Neural progenitor cell (in vitro differentiated cells): ENCODE results near the gene PDHB. TPM values are rescaled to one million over a fixed set of nuclear protein-coding genes. Genes with fewer than 3 reads are reported as not detected.

ENCODE experiments used
- DNase-seq: peaks from one replicate; pipeline ENCODE4 v3.0.0-alpha.2; 2016; ENCODE audit warnings: low spot score
- H2AFZ ChIP-seq: fragments of 200-600 bp; sonication (generic); replicated peaks from 2 replicates; pipeline ENCODE4 v1.6.1; 2016; ENCODE audit warnings: antibody characterized with exemption
- H3F3A ChIP-seq: fragments of 200-600 bp; sonication (generic); 2 replicates; pipeline ENCODE4 v1.6.1; 2016; ENCODE audit warnings: antibody characterized with exemption, low read depth
- H3K27ac ChIP-seq: fragments of 200-600 bp; sonication (generic); 2 replicates; pipeline ENCODE4 v1.5.1; 2016; ENCODE audit warnings: mild to moderate bottlenecking
- H3K27me3 ChIP-seq: fragments of 200-600 bp; sonication (generic); 2 replicates; pipeline ENCODE4 v1.6.1; 2016; ENCODE audit warnings: mild to moderate bottlenecking, moderate library complexity
- H3K36me3 ChIP-seq: fragments of 200-600 bp; sonication (generic); 2 replicates; pipeline ENCODE4 v1.5.1; 2016
- H3K4me1 ChIP-seq: fragments of 200-600 bp; sonication (generic); 2 replicates; pipeline ENCODE4 v1.6.1; 2016; ENCODE audit warnings: mixed run types
- H3K4me2 ChIP-seq: fragments of 200-600 bp; sonication (generic); 2 replicates; pipeline ENCODE4 v1.6.1; 2016
- H3K4me3 ChIP-seq: fragments of 200-600 bp; sonication (generic); 2 replicates; pipeline ENCODE4 v1.5.1; 2016
- H3K79me2 ChIP-seq: fragments of 200-600 bp; sonication (generic); 2 replicates; pipeline ENCODE4 v1.6.1; 2016; ENCODE audit warnings: low read depth
- H3K9ac ChIP-seq: fragments of 200-600 bp; sonication (generic); 2 replicates; pipeline ENCODE4 v1.6.1; 2016
- H3K9me3 ChIP-seq: fragments of 200-600 bp; sonication (generic); 2 replicates; pipeline ENCODE4 v1.5.1; 2016; ENCODE audit warnings: low read depth
- H4K20me1 ChIP-seq: fragments of 200-600 bp; sonication (generic); 2 replicates; pipeline ENCODE4 v1.6.1; 2016; ENCODE audit warnings: low read depth
- H3K27ac Mint-ChIP-seq: 3 replicates; pipeline ENCODE4 v1.8.0; 2021; ENCODE audit warnings: mixed read lengths
- H3K27me3 Mint-ChIP-seq: 2 replicates; pipeline ENCODE4 v1.8.0; 2022; ENCODE audit warnings: low read depth, mild to moderate bottlenecking, inconsistent platforms, moderate library complexity, mixed read lengths; ENCODE audit not compliant: insufficient read depth
- H3K36me3 Mint-ChIP-seq: 3 replicates; pipeline ENCODE4 v1.8.0; 2021; ENCODE audit warnings: mixed read lengths
- H3K4me1 Mint-ChIP-seq: 3 replicates; pipeline ENCODE4 v1.8.0; 2021; ENCODE audit warnings: mixed read lengths
- H3K4me3 Mint-ChIP-seq: 3 replicates; pipeline ENCODE4 v1.8.0; 2021; ENCODE audit warnings: mild to moderate bottlenecking, moderate library complexity, mixed read lengths
- H3K9me3 Mint-ChIP-seq: 3 replicates; pipeline ENCODE4 v1.8.0; 2020; ENCODE audit warnings: mixed read lengths
- EZH2 ChIP-seq: fragments of 200-600 bp; sonication (generic); IDR thresholded peaks from 2 replicates; pipeline ENCODE4 v1.6.1; 2017; ENCODE audit warnings: antibody characterized with exemption, mild to moderate bottlenecking, moderate library complexity
- EZH2phosphoT487 ChIP-seq: fragments of 200-600 bp; sonication (generic); IDR thresholded peaks from 2 replicates; pipeline ENCODE4 v1.6.1; 2017; ENCODE audit warnings: antibody characterized with exemption
- total RNA-seq: library from RNA; depleted of rRNA; stranded (reverse); fragments of >200 nt; gene quantifications from 2 replicates; pipeline ENCODE4 v1.2.3, GENCODE V29; 2015; ENCODE audit warnings: low replicate concordance
- TF ChIP-seq, protein P1 (sequence below): fragments of 200-600 bp; sonication (generic); IDR thresholded peaks from 2 replicates; pipeline ENCODE4 v1.5.1; 2017; ENCODE audit warnings: antibody characterized with exemption, mild to moderate bottlenecking

PDHB gene
- total RNA-seq, 1 donor from 2014 or later: 155 TPM

DNA sequence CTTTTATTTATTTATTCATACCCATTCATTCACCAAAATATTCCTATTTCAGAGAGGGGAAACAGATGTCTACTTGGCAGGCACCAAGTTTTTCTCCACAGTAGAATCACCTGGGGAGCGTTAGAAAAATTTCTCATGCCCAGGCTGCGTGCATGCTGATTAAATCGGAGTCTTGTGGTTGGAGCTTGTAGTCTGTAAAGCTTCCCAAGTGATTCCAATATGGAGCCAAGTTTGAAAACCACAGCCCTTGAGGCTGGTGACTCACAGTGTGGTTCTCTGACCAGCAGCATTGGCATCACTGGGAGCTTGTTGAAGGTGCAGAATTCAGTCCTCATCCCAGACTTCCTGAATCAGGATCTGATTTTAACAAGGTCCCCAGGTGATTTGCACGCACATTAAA is 49.7 kb downstream of the PDHB start:
- no peak for DNase-seq
- no peak overlapping the region for H3K4me2 ChIP-seq
- peaks cover 8% of the 10 kb centered on the region for H3F3A ChIP-seq
- H3K9me3 ChIP-seq: no peaks in the 10 kb centered on the region
- H2AFZ ChIP-seq: no peak overlapping the region
- H3K79me2 ChIP-seq: no peaks in the 10 kb centered on the region
- H3K27ac ChIP-seq: no peak overlapping the region
- H3K27me3 ChIP-seq: no peaks in the 10 kb centered on the region
- peaks cover 27% of the 10 kb centered on the region for H3K4me1 Mint-ChIP-seq
- H3K36me3 ChIP-seq: no peaks in the 10 kb centered on the region
- H4K20me1 ChIP-seq: no peaks in the 10 kb centered on the region
- H3K9ac ChIP-seq: no peak overlapping the region
- no peaks in the 10 kb centered on the region for H3K36me3 Mint-ChIP-seq
- H3K9me3 Mint-ChIP-seq: no peaks in the 10 kb centered on the region
- peaks cover 13% of the 10 kb centered on the region for H3K4me1 ChIP-seq
- no peaks in the 10 kb centered on the region for H3K27me3 Mint-ChIP-seq
- TF ChIP-seq EZH2phosphoT487 (no peak), EZH2 (no peak)
- TF ChIP-seq, protein P1, sequence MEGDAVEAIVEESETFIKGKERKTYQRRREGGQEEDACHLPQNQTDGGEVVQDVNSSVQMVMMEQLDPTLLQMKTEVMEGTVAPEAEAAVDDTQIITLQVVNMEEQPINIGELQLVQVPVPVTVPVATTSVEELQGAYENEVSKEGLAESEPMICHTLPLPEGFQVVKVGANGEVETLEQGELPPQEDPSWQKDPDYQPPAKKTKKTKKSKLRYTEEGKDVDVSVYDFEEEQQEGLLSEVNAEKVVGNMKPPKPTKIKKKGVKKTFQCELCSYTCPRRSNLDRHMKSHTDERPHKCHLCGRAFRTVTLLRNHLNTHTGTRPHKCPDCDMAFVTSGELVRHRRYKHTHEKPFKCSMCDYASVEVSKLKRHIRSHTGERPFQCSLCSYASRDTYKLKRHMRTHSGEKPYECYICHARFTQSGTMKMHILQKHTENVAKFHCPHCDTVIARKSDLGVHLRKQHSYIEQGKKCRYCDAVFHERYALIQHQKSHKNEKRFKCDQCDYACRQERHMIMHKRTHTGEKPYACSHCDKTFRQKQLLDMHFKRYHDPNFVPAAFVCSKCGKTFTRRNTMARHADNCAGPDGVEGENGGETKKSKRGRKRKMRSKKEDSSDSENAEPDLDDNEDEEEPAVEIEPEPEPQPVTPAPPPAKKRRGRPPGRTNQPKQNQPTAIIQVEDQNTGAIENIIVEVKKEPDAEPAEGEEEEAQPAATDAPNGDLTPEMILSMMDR: no peak
- no peak overlapping the region for H3K4me3 ChIP-seq
- H3K27ac Mint-ChIP-seq: no peak overlapping the region
- H3K4me3 Mint-ChIP-seq: no peak overlapping the region

DNA sequence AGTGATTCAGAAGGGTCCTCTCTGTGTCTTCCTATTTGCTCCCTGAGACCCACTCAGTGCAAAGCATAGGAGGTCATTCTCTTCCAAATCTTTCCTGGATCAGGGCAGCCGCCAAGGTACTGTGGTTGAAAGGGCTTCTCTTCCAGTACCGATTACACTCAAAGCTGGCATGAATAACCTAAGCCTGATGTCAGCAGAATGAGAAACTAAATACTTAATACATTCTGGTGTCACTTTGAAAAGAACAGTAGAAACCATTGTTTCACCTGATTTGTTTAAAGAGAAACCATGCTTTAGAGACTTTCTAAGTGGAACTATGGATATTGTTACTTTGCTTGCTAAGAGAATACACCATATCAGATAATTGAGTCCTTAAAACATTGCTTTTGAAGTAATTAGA is 50.2 kb downstream of the PDHB start:
- Histone ChIP-seq H3K36me3 (no peaks in the 10 kb centered on the region), H4K20me1 (no peaks in the 10 kb centered on the region), H3K9ac (no peak overlapping the region), H3K27ac (no peak overlapping the region), H3K4me1 (peaks cover 10% of the 10 kb centered on the region), H3K79me2 (no peaks in the 10 kb centered on the region), H3K9me3 (no peaks in the 10 kb centered on the region), H2AFZ (no peak overlapping the region), H3F3A (peaks cover 8% of the 10 kb centered on the region), H3K4me2 (no peak overlapping the region), H3K27me3 (no peaks in the 10 kb centered on the region), H3K4me3 (no peak overlapping the region)
- H3K4me3 Mint-ChIP-seq: no peak overlapping the region
- no peaks in the 10 kb centered on the region for H3K9me3 Mint-ChIP-seq
- DNase-seq: no peak
- TF ChIP-seq, protein P1: no peak
- TF ChIP-seq EZH2 (no peak), EZH2phosphoT487 (no peak)
- no peaks in the 10 kb centered on the region for H3K36me3 Mint-ChIP-seq
- no peaks in the 10 kb centered on the region for H3K27me3 Mint-ChIP-seq
- H3K27ac Mint-ChIP-seq: no peak overlapping the region
- H3K4me1 Mint-ChIP-seq: peaks cover 23% of the 10 kb centered on the region

- H3K27ac ChIP-seq: no peak overlapping the region
These were observed 54.1 kb downstream of the PDHB start for GRCh38 chr3:58379351-58380073.

More at GRCh38 chr3:58379351-58380073, 54.1 kb downstream of the PDHB start:
- Histone ChIP-seq H3F3A (peaks cover 8% of the 10 kb centered on the region), H3K27me3 (no peaks in the 10 kb centered on the region), H2AFZ (no peak overlapping the region), H4K20me1 (no peaks in the 10 kb centered on the region), H3K4me1 (peaks cover 10% of the 10 kb centered on the region), H3K79me2 (no peaks in the 10 kb centered on the region), H3K9me3 (no peaks in the 10 kb centered on the region), H3K4me2 (peak overlapping the region; percentile 9), H3K36me3 (no peaks in the 10 kb centered on the region), H3K9ac (no peak overlapping the region), H3K4me3 (no peak overlapping the region)
- no peaks in the 10 kb centered on the region for H3K9me3 Mint-ChIP-seq
- DNase-seq: no peak
- no peaks in the 10 kb centered on the region for H3K36me3 Mint-ChIP-seq
- no peak overlapping the region for H3K27ac Mint-ChIP-seq
- H3K4me3 Mint-ChIP-seq: no peak overlapping the region
- H3K27me3 Mint-ChIP-seq: no peaks in the 10 kb centered on the region
- TF ChIP-seq, protein P1: no peak
- no peak for TF ChIP-seq EZH2phosphoT487
- no peak for TF ChIP-seq EZH2
- peaks cover 15% of the 10 kb centered on the region for H3K4me1 Mint-ChIP-seq
